ENCODE results near the gene DEFB129. TPM values are rescaled to one million over a fixed set of nuclear protein-coding genes. Genes with fewer than 3 reads are reported as not detected.

Gene DEFB129
- total and polyA plus RNA-seq, 4 donors, result not detected

DNA sequence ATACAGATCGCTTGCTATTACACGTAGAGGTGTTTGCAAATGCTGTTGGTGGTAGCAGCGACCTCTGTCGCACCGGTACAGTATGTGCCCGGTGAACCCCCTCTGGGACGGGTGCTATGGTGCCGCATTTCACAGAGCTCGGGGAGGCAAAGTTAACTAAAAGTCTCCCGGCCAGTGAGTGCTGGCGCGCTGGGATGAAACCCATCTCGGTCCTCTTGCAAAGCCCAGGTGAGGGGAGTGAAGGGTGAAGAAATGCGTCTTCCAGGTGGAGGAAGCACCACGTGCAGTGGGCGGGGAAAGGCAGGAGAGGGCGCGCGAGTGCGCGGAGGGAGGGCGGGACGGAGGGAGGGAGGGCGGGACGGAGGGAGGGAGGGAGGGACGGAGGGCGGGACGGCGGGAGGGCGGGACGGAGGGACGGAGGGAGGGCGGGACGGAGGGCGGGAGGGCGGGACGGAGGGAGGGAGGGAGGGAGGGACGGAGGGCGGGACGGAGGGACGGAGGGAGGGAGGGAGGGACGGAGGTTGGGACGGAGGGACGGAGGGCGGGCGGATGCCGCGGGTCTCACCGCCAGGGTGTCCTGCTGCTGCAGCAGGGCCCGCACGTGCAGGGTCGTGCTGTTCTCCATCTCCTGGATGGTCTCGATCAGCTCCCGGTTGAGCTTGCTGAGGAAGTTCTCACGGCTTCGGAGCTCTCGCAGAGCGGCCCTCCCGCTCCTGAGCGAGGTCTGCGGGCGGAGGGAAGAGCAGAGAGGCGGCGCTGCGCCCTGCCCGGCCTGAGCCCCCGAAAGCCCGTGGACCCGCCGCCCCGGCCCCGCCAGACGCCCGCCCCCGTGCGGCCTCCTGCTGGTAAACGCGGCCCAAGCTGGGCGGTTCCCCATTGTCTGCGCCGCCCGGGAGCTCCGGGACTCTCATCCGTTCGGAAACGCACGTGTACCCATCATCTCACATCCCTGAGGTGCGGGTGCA lies 51.8 kb downstream of the DEFB129 start:
- Histone ChIP-seq H3K27ac (ENCODE audit: low read depth in 1 of 2, low read length in 2 of 2) (no peak overlapping the region), H3K27me3 (ENCODE audit: control insufficient read depth in 4 of 4, insufficient read depth in 4 of 4, low read length in 3 of 4) (no peaks in the 10 kb centered on the region), H3K9ac (ENCODE audit: low read depth in 1 of 2, low read length in 2 of 2) (no peak overlapping the region), H3K9me3 (ENCODE audit: control insufficient read depth in 4 of 4, low read length in 3 of 4) (no peaks in the 10 kb centered on the region), H3K4me3 (ENCODE audit: low read depth in 1 of 3, low read length in 3 of 3) (no peak overlapping the region), H3K36me3 (ENCODE audit: control insufficient read depth in 4 of 4, insufficient read depth in 3 of 4, low read depth in 1 of 4, low read length in 3 of 4) (peaks cover 0 to 21% (median 0%) of the 10 kb centered on the region in 4 donors), H3K4me1 (ENCODE audit: control insufficient read depth in 4 of 4, insufficient read depth in 4 of 4, low read length in 3 of 4) (no peaks in the 10 kb centered on the region)
- peak; percentile 31 for DNase-seq (ENCODE audit: low spot score)
- TF ChIP-seq EGR1 (IDR thresholded peaks at IDR 0.05; ENCODE audit: low read depth in 2 of 2) (no peak), YY1 (IDR thresholded peaks at IDR 0.05) (no peak), RXRA (IDR thresholded peaks at IDR 0.05) (no peak), FOXA2 (IDR thresholded peaks at IDR 0.05) (no peak), CTCF (IDR thresholded peaks at IDR 0.05; ENCODE audit: low read depth, low read length, missing input control) (no peak), RAD21 (IDR thresholded peaks at IDR 0.05) (no peak), GABPA (IDR thresholded peaks at IDR 0.05 in 1 of 2, conservative IDR thresholded peaks at IDR 0.05 in 1 of 2) (no peak), ATF3 (IDR thresholded peaks at IDR 0.05) (no peak), SP1 (IDR thresholded peaks at IDR 0.05) (no peak), HNF4G (IDR thresholded peaks at IDR 0.05) (no peak), NR2F2 (IDR thresholded peaks at IDR 0.05) (no peak), TAF1 (conservative IDR thresholded peaks at IDR 0.05) (no peak), HNF4A (conservative IDR thresholded peaks at IDR 0.05) (no peak), JUND (IDR thresholded peaks at IDR 0.05) (no peak), FOXA1 (IDR thresholded peaks at IDR 0.05) (no peak)
- TF ChIP-seq, protein P1, sequence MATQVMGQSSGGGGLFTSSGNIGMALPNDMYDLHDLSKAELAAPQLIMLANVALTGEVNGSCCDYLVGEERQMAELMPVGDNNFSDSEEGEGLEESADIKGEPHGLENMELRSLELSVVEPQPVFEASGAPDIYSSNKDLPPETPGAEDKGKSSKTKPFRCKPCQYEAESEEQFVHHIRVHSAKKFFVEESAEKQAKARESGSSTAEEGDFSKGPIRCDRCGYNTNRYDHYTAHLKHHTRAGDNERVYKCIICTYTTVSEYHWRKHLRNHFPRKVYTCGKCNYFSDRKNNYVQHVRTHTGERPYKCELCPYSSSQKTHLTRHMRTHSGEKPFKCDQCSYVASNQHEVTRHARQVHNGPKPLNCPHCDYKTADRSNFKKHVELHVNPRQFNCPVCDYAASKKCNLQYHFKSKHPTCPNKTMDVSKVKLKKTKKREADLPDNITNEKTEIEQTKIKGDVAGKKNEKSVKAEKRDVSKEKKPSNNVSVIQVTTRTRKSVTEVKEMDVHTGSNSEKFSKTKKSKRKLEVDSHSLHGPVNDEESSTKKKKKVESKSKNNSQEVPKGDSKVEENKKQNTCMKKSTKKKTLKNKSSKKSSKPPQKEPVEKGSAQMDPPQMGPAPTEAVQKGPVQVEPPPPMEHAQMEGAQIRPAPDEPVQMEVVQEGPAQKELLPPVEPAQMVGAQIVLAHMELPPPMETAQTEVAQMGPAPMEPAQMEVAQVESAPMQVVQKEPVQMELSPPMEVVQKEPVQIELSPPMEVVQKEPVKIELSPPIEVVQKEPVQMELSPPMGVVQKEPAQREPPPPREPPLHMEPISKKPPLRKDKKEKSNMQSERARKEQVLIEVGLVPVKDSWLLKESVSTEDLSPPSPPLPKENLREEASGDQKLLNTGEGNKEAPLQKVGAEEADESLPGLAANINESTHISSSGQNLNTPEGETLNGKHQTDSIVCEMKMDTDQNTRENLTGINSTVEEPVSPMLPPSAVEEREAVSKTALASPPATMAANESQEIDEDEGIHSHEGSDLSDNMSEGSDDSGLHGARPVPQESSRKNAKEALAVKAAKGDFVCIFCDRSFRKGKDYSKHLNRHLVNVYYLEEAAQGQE (IDR thresholded peaks at IDR 0.05), result no peak
- TF ChIP-seq, protein P2, sequence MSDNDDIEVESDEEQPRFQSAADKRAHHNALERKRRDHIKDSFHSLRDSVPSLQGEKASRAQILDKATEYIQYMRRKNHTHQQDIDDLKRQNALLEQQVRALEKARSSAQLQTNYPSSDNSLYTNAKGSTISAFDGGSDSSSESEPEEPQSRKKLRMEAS (IDR thresholded peaks at IDR 0.05), result no peak
- TF ChIP-seq, protein P3, sequence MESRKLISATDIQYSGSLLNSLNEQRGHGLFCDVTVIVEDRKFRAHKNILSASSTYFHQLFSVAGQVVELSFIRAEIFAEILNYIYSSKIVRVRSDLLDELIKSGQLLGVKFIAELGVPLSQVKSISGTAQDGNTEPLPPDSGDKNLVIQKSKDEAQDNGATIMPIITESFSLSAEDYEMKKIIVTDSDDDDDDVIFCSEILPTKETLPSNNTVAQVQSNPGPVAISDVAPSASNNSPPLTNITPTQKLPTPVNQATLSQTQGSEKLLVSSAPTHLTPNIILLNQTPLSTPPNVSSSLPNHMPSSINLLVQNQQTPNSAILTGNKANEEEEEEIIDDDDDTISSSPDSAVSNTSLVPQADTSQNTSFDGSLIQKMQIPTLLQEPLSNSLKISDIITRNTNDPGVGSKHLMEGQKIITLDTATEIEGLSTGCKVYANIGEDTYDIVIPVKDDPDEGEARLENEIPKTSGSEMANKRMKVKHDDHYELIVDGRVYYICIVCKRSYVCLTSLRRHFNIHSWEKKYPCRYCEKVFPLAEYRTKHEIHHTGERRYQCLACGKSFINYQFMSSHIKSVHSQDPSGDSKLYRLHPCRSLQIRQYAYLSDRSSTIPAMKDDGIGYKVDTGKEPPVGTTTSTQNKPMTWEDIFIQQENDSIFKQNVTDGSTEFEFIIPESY (IDR thresholded peaks at IDR 0.05), result no peak
- 83% methylated on average over 88 of the region's 88 CpGs for whole genome bisulfite sequencing

Other genes with a start within 250 kb of the DEFB129 start
- gene DEFB125, start 139.6 kb upstream of the DEFB129 start, total RNA-seq, result not detected
- gene DEFB125, start 139.6 kb upstream of the DEFB129 start, polyA plus RNA-seq, result not detected
- gene DEFB126, start 84.7 kb upstream of the DEFB129 start, total RNA-seq, result not detected
- gene DEFB126, start 84.7 kb upstream of the DEFB129 start, polyA plus RNA-seq, result not detected
- gene DEFB127, start 69.8 kb upstream of the DEFB129 start, total RNA-seq, result not detected
- gene DEFB127, start 69.8 kb upstream of the DEFB129 start, polyA plus RNA-seq, result not detected
- not detected for gene DEFB128, start 37.5 kb upstream of the DEFB129 start, total RNA-seq
- not detected for gene DEFB128, start 37.5 kb upstream of the DEFB129 start, polyA plus RNA-seq
- gene DEFB132, start 30.5 kb downstream of the DEFB129 start, total RNA-seq, result under 1 TPM in 1 of 2 donors, not detected in 1; 0.08 TPM
- gene DEFB132, start 30.5 kb downstream of the DEFB129 start, polyA plus RNA-seq, result under 1 TPM in 1 of 2 donors, not detected in 1; 0.08 TPM
- gene C20orf96, start 63.5 kb downstream of the DEFB129 start, total RNA-seq, result 1 to 10 TPM; 1.2 to 2.2 TPM
- 1 to 10 TPM in 1 of 2 donors, under 1 TPM in 1; 0.70 to 2.6 TPM for gene C20orf96, start 63.5 kb downstream of the DEFB129 start, polyA plus RNA-seq
- 10 to 100 TPM in 1 of 2 donors, 1 to 10 TPM in 1; 6.2 to 22.1 TPM for gene ZCCHC3, start 70.3 kb downstream of the DEFB129 start, total RNA-seq
- 1 to 10 TPM; 2.4 to 5.0 TPM for gene ZCCHC3, start 70.3 kb downstream of the DEFB129 start, polyA plus RNA-seq
- 1 to 10 TPM in 1 of 2 donors, under 1 TPM in 1; 0.67 to 4.2 TPM for gene SOX12, start 98.3 kb downstream of the DEFB129 start, total RNA-seq
- 1 to 10 TPM; 1.3 to 2.0 TPM for gene SOX12, start 98.3 kb downstream of the DEFB129 start, polyA plus RNA-seq
- gene NRSN2, start 119.9 kb downstream of the DEFB129 start, total RNA-seq, result 10 to 100 TPM in 1 of 2 donors, 1 to 10 TPM in 1; 1.9 to 12.0 TPM
- gene NRSN2, start 119.9 kb downstream of the DEFB129 start, polyA plus RNA-seq, result 1 to 10 TPM; 3.5 to 6.0 TPM
- gene TRIB3, start 153.5 kb downstream of the DEFB129 start, total RNA-seq, result 10 to 100 TPM in 1 of 2 donors, 1 to 10 TPM in 1; 4.8 to 36.3 TPM
- gene TRIB3, start 153.5 kb downstream of the DEFB129 start, polyA plus RNA-seq, result 10 to 100 TPM; 41.2 to 63.1 TPM
- 10 to 100 TPM; 18.0 to 48.3 TPM for gene RBCK1, start 181.0 kb downstream of the DEFB129 start, total RNA-seq
- gene RBCK1, start 181.0 kb downstream of the DEFB129 start, polyA plus RNA-seq, result 10 to 100 TPM; 61.3 to 62.6 TPM
- gene TBC1D20, start 235.3 kb downstream of the DEFB129 start, total RNA-seq, result 10 to 100 TPM; 14.4 to 18.9 TPM
- gene TBC1D20, start 235.3 kb downstream of the DEFB129 start, polyA plus RNA-seq, result 1 to 10 TPM; 8.7 to 9.4 TPM

All from liver (tissue), 9 donors.